ENCODE results near the gene MUC2. TPM values are rescaled to one million over a fixed set of nuclear protein-coding genes. Genes with fewer than 3 reads are reported as not detected.

MUC2 gene
- total RNA-seq, 1 experiment from 2014 or later = 0.26 TPM

DNA sequence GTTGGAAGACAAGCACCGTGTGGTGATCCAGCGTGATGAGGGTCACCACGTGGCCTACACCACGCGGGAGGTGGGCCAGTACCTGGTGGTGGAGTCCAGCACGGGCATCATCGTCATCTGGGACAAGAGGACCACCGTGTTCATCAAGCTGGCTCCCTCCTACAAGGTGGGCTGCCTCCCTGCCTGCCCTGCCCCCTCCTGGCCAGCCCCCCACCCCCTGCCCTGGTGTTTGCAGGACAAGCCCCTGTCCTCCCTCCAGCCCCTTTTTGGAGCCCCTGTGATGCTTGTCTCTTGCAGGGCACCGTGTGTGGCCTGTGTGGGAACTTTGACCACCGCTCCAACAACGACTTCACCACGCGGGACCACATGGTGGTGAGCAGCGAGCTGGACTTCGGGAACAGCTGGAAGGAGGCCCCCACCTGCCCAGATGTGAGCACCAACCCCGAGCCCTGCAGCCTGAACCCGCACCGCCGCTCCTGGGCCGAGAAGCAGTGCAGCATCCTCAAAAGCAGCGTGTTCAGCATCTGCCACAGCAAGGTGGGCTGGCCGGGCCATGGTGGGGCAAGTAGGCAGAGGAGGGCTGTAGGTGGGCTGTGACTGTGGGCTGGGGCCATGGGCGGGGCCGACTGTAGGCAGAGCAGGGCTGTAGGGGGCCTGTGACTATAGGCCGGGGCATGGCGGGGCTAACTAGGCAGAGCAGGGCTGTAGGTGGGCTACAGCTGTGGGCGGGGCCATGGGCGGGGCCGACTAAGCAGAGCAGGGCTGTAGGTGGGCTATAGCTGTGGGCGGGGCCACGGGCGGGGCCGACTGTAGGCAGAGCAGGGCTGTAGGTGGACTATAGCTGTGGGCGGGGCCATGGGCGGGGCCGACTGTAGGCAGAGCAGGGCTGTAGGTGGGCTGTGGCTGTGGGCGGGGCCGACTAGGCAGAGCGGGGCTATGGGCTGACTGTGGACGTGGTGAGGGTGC is 13.6 kb downstream of the MUC2 start:
- Histone ChIP-seq H3K36me3 (ENCODE audit: low read depth, low read length) (no peaks in the 10 kb centered on the region), H3K27me3 (ENCODE audit: low read length) (no peaks in the 10 kb centered on the region), H3K27ac (ENCODE audit: low read length) (no peak overlapping the region), H3K9me2 (replicated peaks; ENCODE audit: low read length) (no peaks in the 10 kb centered on the region), H3K4me2 (ENCODE audit: low read length) (no peak overlapping the region), H3K4me1 (ENCODE audit: insufficient read depth, low read length) (no peaks in the 10 kb centered on the region), H2AFZ (ENCODE audit: low read length) (no peak overlapping the region), H3K9ac (ENCODE audit: low read length) (no peak overlapping the region), H4K20me1 (ENCODE audit: low read length) (no peaks in the 10 kb centered on the region), H3K79me2 (ENCODE audit: low read length) (no peaks in the 10 kb centered on the region), H3K4me3 (ENCODE audit: low read length) (no peak overlapping the region), H3F3A (ENCODE audit: low read length, unreplicated experiment) (no peaks in the 10 kb centered on the region), H3K9me3 (ENCODE audit: low read length) (no peaks in the 10 kb centered on the region)
- BruUV-seq (replicated peaks) = TSS peak; percentile 44
- no peak for DNase-seq
- ChIA-PET CTCF (no interaction called here), POLR2A (ENCODE audit: unreplicated experiment) (no interaction called here)
- TF ChIP-seq EZH2phosphoT487 (IDR thresholded peaks at IDR 0.05; ENCODE audit: borderline replicate concordance, low read length) = no peak
- TF ChIP-seq, protein P1, sequence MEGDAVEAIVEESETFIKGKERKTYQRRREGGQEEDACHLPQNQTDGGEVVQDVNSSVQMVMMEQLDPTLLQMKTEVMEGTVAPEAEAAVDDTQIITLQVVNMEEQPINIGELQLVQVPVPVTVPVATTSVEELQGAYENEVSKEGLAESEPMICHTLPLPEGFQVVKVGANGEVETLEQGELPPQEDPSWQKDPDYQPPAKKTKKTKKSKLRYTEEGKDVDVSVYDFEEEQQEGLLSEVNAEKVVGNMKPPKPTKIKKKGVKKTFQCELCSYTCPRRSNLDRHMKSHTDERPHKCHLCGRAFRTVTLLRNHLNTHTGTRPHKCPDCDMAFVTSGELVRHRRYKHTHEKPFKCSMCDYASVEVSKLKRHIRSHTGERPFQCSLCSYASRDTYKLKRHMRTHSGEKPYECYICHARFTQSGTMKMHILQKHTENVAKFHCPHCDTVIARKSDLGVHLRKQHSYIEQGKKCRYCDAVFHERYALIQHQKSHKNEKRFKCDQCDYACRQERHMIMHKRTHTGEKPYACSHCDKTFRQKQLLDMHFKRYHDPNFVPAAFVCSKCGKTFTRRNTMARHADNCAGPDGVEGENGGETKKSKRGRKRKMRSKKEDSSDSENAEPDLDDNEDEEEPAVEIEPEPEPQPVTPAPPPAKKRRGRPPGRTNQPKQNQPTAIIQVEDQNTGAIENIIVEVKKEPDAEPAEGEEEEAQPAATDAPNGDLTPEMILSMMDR (conservative IDR thresholded peaks at IDR 0.05; ENCODE audit: low read depth, low read length) = no peak
- TF ChIP-seq EZH2 (IDR thresholded peaks at IDR 0.05; ENCODE audit: low read length, unreplicated experiment) = no peak
- ATAC-seq = no peak
- intact Hi-C loops (cut with micrococcal nuclease) = no loop called here

GRCh38 chr11:1088927-1089737 is 14.5 kb downstream of the MUC2 start:
- intact Hi-C loops (cut with micrococcal nuclease) = no loop called here
- H3K27me3 ChIP-seq (ENCODE audit: low read length) = no peaks in the 10 kb centered on the region
- H3K4me3 ChIP-seq (ENCODE audit: low read length) = no peak overlapping the region
- no peaks in the 10 kb centered on the region for H3F3A ChIP-seq (ENCODE audit: low read length, unreplicated experiment)
- ATAC-seq (no peak), DNase-seq (no peak)
- TF ChIP-seq, protein P1 (conservative IDR thresholded peaks at IDR 0.05; ENCODE audit: low read depth, low read length) = no peak
- TF ChIP-seq EZH2phosphoT487 (IDR thresholded peaks at IDR 0.05; ENCODE audit: borderline replicate concordance, low read length) (no peak), EZH2 (IDR thresholded peaks at IDR 0.05; ENCODE audit: low read length, unreplicated experiment) (no peak)
- BruUV-seq (replicated peaks) = no TSS peak
- H3K4me2 ChIP-seq (ENCODE audit: low read length) = no peak overlapping the region
- ChIA-PET POLR2A (ENCODE audit: unreplicated experiment) (no interaction called here), CTCF (no interaction called here)
- H3K9me2 ChIP-seq (replicated peaks; ENCODE audit: low read length) = no peaks in the 10 kb centered on the region
- H3K27ac ChIP-seq (ENCODE audit: low read length) = no peak overlapping the region
- H3K4me1 ChIP-seq (ENCODE audit: insufficient read depth, low read length) = no peaks in the 10 kb centered on the region
- H3K9me3 ChIP-seq (ENCODE audit: low read length) = no peaks in the 10 kb centered on the region
- H4K20me1 ChIP-seq (ENCODE audit: low read length) = no peaks in the 10 kb centered on the region
- no peak overlapping the region for H3K9ac ChIP-seq (ENCODE audit: low read length)
- no peak overlapping the region for H2AFZ ChIP-seq (ENCODE audit: low read length)
- no peaks in the 10 kb centered on the region for H3K36me3 ChIP-seq (ENCODE audit: low read depth, low read length)
- no peaks in the 10 kb centered on the region for H3K79me2 ChIP-seq (ENCODE audit: low read length)

Measured in PC-3 (cell line).